Stimulated activated naive CD8-positive, alpha-beta T cell treated with anti-CD3 and anti-CD28 coated beads, Interleukin-15, amount 100 ng/mL, for 72 hours (primary cell): ENCODE data around the gene SLC7A14.
"Not testable (repeated sequence)": the region's sequence is repeated elsewhere in the genome, so short reads cannot be mapped to it uniquely, and the experiment has no call there.

ENCODE experiments used
- ATAC-seq: fragments of 150-1000 bp; cut with Tn5 transposase; 2 replicates; pipeline ENCODE4 v1.10.0; 2021; ENCODE audit warnings: mild to moderate bottlenecking, moderate library complexity
- DNase-seq, 2 donors: peaks; one replicate each; pipeline ENCODE4 v3.0.0; 2021 to 2022
- H3K27ac Mint-ChIP-seq, 2 donors: one replicate each; pipeline ENCODE4 v1.8.0; 2022; ENCODE audit warnings: mild to moderate bottlenecking in 2 of 2, mixed read lengths in 2 of 2, moderate library complexity in 2 of 2
- H3K27me3 Mint-ChIP-seq: one replicate; pipeline ENCODE4 v1.8.0; 2022; ENCODE audit warnings: mixed read lengths
- H3K4me1 Mint-ChIP-seq: one replicate; pipeline ENCODE4 v1.8.0; 2022; ENCODE audit warnings: mild to moderate bottlenecking, mixed read lengths
- H3K4me3 Mint-ChIP-seq, 2 donors: one replicate each; pipeline ENCODE4 v1.8.0; 2022; ENCODE audit warnings: mild to moderate bottlenecking in 2 of 2, mixed read lengths in 2 of 2, moderate library complexity in 1 of 2
- H3K9me3 Mint-ChIP-seq, 2 donors: one replicate each; pipeline ENCODE4 v1.8.0; 2022; ENCODE audit warnings: mixed read lengths in 2 of 2

Gene SLC7A14

DNA sequence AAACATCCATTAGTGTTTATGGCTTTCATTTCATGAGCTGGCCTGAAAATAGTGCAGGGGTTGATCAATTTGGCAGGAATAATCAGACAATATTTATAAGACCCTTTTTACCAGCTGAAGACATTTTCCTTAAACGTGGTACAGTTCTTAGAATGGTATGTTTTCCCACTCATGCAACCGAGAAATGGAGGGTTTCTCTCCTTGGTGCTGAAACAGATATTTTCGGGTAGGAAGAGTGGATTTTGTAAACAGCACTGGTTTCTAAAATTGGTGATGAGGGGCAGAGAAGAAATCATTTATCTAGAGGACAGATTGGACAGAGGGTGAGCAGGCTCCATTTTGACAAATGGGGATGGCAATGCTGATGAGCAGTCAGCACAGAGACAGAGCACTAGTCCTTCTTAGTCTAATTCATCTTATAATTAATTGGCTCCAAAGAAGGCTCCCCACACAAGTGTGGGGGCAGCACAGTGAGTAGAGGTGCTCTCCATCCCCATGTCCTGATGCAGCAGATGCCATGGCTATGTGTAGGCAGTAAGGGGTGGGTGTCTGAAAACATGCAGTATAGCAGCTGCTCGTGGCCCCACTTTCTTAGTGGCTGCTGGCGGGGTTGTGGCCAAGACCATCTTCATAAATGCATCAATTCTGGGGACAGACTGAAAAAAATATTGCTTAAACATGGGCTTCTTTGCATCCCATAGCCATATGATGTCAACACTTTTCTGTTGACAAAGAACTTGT, 18.1 kb upstream of the SLC7A14 start:
- Mint-ChIP-seq H3K27ac (no peak overlapping the region), H3K4me1 (no peaks in the 10 kb centered on the region), H3K4me3 (no peak overlapping the region), H3K27me3 (peaks cover 35% of the 10 kb centered on the region), H3K9me3 (peaks cover 4 to 10% of the 10 kb centered on the region in 2 donors)
- DNase-seq (no peak), ATAC-seq (no peak)

DNA sequence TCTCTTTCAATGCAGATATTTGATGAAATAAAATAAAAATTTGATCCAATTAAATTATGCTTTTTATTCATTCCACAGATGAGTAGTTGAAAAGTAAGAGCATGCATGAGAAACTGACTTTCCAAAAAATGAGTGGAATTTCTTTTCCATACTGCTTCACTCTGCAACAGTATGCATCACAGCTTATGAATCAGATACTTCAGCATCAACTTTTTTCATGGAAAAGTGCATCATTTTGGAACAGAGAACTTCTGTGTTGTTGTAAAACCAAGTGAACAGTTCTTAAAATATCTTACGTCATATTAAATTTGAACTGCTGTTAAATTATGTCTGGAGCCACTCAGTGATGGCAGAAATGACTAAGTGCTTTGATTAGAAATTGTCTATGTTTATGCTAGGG, 16.7 kb upstream of the SLC7A14 start:
- Mint-ChIP-seq H3K9me3 (peaks cover 4 to 10% of the 10 kb centered on the region in 2 donors), H3K4me3 (no peak overlapping the region), H3K27ac (no peak overlapping the region), H3K4me1 (no peaks in the 10 kb centered on the region), H3K27me3 (peaks cover 35% of the 10 kb centered on the region)
- DNase-seq = no peak
- no peak for ATAC-seq

DNA sequence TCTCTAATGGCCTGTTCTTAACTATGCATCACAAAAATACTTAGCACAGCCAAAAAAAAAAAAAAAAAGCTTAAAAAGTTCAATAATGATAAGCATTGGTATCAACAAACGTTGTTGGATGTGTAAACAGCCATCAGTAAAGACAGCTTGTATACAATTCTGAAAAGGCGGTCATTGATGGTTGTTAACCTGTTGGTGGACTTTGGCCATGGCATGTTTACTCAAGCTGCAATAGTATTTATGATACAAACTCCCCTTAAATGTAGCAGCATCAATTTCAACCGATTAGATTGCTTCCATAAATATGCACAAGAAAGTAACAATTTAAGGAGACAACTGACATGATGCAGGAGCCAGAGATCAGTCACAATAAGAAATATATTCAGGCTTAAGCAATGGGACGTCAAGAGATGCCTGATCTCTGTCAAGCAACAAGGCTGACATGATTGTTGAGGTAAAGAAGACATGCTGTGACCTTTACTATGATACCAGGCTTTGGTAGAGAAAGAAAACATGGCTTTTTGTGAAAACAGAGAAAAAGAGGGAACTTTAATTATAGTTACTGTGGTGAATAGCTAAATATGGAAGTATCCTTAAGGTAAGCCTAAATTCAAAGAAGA, 14.2 kb upstream of the SLC7A14 start:
- H3K27me3 Mint-ChIP-seq = peaks cover 53% of the 10 kb centered on the region
- DNase-seq = no peak
- H3K9me3 Mint-ChIP-seq = peaks cover 4 to 10% of the 10 kb centered on the region in 2 donors
- no peak overlapping the region for H3K4me3 Mint-ChIP-seq
- H3K27ac Mint-ChIP-seq = no peak overlapping the region
- ATAC-seq = no peak
- H3K4me1 Mint-ChIP-seq = no peaks in the 10 kb centered on the region

DNA sequence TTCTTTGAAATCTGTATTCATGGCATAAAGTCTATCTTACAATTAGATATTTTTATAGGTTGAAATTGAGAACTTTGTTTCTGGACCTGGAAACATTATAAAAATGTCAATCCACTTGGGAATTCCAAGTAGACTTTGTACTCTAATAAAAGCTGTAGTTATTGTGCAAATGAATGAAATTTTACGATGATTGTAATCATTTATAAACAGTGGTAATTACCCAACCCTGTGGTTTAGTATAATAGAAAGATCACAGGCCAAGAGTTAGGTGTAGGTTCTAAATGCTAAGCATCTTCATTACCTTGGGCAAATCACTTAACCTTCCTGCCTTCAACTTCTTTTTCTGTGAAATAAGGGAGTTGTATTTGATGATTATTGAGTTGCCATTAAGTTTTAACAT, 13.2 kb upstream of the SLC7A14 start:
- peaks cover 59% of the 10 kb centered on the region for H3K27me3 Mint-ChIP-seq
- no peak overlapping the region for H3K27ac Mint-ChIP-seq
- DNase-seq (no peak), ATAC-seq (no peak)
- no peak overlapping the region for H3K4me3 Mint-ChIP-seq
- H3K4me1 Mint-ChIP-seq = no peaks in the 10 kb centered on the region
- peaks cover 4 to 10% of the 10 kb centered on the region in 2 donors for H3K9me3 Mint-ChIP-seq

DNA sequence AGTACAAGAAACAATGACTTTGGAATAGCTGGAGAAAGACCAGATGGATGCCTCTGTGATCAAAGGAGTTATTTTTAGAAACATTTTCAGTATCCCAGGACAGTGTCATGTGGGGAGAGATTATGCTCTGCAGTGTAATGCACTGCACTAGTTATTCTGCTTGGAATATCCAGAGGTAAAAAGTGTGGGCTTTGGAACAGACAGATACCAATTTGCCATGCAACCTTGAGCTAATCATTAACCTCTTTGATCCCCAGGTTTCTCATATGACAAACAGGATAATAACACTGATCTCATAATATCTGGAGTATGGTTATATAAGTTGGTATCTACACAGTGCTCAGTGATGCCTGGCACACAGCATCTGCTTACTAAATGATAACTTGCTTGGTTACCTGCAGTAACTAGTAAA, 12.2 kb upstream of the SLC7A14 start:
- Mint-ChIP-seq H3K27ac (no peak overlapping the region), H3K27me3 (peaks cover 50% of the 10 kb centered on the region), H3K9me3 (peaks cover 4 to 10% of the 10 kb centered on the region in 2 donors), H3K4me3 (no peak overlapping the region), H3K4me1 (no peaks in the 10 kb centered on the region)
- ATAC-seq (no peak), DNase-seq (no peak)

DNA sequence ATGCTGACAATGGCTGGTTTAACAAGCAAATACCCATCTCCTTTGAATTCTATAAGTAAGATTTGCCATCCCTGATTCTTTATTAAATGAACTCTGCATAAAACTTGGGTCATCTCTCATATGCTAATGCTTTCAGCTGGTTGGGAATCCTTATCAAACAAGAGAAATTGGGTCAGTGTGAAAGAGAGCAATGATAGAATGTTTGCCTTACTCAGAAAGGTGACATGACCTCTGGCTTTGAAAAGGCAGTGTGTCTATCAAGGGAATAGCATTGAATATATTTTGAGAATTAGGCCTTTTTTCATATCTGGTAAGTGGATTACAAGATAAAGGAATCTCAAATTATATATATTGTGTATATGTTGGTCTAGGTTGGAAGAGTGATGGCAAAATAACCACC, 8.7 kb upstream of the SLC7A14 start:
- no peak for ATAC-seq
- DNase-seq = no peak
- peaks cover 40% of the 10 kb centered on the region for H3K27me3 Mint-ChIP-seq

DNA sequence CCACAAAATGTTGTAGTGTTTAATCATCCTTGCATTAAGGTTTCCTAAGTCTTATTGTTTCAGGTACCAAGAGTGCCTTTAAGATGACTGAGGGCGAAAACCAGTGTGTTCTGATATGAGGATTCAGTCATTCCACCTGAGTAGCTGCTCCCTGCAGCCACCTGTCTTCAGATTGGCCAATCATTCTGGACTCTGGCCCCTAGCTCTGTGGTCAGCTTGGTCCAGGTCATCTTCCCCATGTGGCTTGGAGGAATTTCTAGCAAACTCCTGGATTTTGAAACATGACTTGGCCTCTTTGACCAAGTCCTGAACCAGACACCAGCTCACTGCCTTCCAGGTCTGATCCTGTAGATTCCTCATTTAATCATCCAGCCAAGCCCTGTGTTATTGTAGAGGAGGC, 7.8 kb upstream of the SLC7A14 start:
- Mint-ChIP-seq H3K27ac (no peak overlapping the region), H3K4me3 (no peak overlapping the region), H3K27me3 (peaks cover 49% of the 10 kb centered on the region), H3K9me3 (no peaks in the 10 kb centered on the region), H3K4me1 (no peaks in the 10 kb centered on the region)
- ATAC-seq (no peak), DNase-seq (no peak)

More for the DNA sequence above, 8.7 kb upstream of the SLC7A14 start:
- Mint-ChIP-seq H3K4me1 (no peaks in the 10 kb centered on the region), H3K9me3 (no peaks in the 10 kb centered on the region), H3K4me3 (no peak overlapping the region), H3K27ac (no peak overlapping the region)

DNA sequence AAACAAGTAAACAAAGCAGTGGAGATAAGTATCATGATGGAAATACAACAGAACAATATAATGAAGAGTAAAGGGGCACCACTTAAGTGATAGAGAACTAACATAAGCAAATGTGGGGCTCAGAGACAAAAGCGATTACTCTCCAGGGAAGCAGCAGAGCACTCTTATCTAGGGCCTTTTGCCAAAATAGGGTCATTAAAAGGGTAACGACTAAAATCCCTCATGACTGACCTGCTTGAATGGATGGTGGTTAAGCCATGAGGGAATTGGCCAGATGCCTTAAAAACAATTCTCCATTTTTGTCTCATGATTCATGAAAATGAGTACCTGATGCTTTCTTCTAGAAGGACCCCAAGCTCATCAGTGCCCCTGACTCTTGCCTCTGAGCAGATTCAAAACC, 3.2 kb upstream of the SLC7A14 start:
- Mint-ChIP-seq H3K27me3 (peaks cover 62% of the 10 kb centered on the region), H3K9me3 (peaks cover 0 to 14% of the 10 kb centered on the region in 2 donors), H3K27ac (no peak overlapping the region), H3K4me1 (no peaks in the 10 kb centered on the region), H3K4me3 (no peak overlapping the region)
- ATAC-seq (no peak), DNase-seq (no peak)

DNA sequence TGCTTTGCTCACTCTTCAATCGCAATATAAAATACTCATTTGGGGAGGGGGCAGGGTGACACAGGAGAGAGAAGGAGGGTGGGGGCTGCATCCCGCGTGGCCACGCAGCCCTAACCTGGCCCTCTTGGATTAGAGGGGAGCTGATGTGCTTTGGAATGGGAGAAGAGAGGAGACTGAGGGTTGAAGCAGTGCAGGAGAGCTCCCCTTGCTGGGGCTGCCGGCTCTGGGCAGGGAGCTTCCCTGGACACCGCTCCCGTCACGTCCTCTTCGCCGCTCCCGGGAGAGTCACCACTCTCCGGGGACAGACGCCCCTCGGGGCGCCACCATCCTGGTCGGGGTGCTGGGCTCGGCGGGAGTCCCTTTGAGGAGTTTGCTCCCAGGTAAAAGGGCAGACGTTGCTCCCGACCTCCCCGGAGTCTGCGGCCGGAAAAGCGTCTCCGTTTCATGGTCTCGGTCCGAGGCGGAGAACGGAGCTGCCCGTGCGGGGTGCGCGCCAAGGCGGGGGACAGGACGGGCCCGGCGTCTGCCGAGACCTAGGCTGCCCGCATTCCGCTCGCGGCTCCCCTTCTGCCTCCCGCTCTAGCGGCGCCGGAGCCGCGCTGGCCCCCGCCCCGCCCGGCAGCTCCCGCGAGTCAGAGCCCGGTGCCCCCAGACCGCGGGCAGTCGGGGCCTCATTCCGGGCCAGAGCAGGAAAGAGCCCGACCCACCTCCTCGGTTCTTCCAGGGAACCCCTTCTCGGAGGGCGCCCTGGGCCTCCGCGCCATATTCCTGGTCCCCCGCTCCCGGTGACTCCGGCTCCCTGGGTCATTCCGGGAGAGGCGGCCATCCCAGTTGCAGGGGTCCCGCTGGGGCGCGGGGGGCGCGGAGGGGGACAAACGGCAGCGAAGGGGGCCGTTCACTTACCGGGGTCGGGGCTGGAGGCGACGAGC, 603 bp downstream of the SLC7A14 start:
- H3K9me3 Mint-ChIP-seq = peaks cover 5 to 21% of the 10 kb centered on the region in 2 donors
- DNase-seq = no peak
- H3K4me3 Mint-ChIP-seq = no peak overlapping the region
- no peak for ATAC-seq
- no peaks in the 10 kb centered on the region for H3K4me1 Mint-ChIP-seq
- H3K27ac Mint-ChIP-seq = no peak overlapping the region
- H3K27me3 Mint-ChIP-seq = peaks cover 73% of the 10 kb centered on the region

DNA sequence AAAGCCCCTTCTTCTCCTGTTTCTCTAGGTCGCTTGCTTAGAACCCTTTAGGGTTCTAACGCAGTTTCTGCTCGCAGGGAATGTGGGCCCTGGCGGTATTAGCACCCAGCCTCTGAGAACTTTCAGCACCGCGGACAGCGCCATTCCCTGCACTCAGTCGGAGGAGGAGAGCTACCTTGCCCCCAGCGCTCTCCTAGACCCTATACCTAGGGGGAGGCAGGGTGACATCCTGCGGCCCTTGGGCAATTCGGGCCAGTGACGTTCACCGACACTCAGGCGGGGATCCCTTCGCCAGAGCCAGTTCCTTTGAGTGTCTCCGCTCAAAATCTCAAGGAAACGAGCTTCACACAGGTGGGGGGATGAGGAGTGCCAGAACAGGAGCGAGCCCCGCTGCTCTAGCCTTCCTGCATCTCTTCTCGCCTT, 1.3 kb downstream of the SLC7A14 start:
- peak; percentile 30 to 52 for DNase-seq
- no peak overlapping the region for H3K4me3 Mint-ChIP-seq
- peaks cover 5 to 21% of the 10 kb centered on the region in 2 donors for H3K9me3 Mint-ChIP-seq
- H3K27me3 Mint-ChIP-seq = peaks cover 71% of the 10 kb centered on the region
- ATAC-seq = peak; percentile 71
- H3K27ac Mint-ChIP-seq = no peak overlapping the region
- H3K4me1 Mint-ChIP-seq = no peaks in the 10 kb centered on the region

DNA sequence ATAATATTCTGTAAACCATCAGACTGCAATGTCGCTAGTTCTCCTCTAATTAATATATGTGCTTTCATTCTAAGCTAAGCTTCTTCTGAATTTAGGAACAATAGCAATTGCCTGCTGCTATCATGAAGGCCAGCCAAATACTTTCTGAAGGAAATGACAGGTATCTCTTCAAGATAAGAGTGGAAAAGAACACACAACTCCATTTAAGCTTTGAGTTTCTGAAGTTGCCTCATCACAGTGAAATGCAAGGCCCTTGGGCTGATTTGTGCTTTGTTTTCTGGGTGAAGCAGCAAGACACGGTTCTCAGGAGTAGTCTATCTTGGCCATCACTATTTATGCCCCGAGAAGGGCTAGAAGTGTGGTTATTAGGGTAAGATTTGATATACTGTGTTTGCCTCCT, 6.2 kb downstream of the SLC7A14 start:
- H3K9me3 Mint-ChIP-seq = peaks cover 5 to 8% of the 10 kb centered on the region in 2 donors
- ATAC-seq (no peak), DNase-seq (no peak)
- no peaks in the 10 kb centered on the region for H3K4me1 Mint-ChIP-seq
- no peak overlapping the region for H3K27ac Mint-ChIP-seq
- H3K4me3 Mint-ChIP-seq = no peak overlapping the region
- H3K27me3 Mint-ChIP-seq = peaks cover 53% of the 10 kb centered on the region

DNA sequence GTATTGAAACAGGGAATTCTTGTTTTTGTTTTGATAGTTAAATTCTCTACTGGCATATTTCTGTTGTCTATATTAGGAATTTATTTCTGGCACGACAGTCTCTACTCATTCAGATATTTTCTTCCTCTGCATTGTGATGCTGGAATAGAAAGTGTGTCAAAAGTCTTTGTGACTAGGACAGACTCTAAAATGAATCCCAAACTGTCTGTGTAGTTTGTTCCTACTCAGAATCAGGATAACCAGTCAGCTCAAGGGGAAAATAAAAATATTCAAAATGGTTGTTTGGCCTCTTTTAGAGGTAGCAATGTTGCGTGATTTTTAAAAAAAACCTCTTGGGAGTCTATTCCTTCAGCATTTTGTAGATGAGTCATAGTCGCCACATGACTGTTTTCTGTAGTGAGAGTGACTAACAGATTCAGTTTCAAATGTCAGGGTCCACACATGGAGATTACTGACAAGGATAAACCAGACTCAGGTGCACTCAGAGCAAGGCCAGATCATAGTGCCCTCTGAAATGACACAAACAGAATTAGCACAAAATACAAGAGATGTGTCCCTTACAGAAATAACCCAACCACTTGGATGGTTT, 13.1 kb downstream of the SLC7A14 start:
- Mint-ChIP-seq H3K4me1 (peaks cover 16% of the 10 kb centered on the region), H3K27me3 (peaks cover 51% of the 10 kb centered on the region), H3K4me3 (no peak overlapping the region), H3K27ac (peak overlapping the region in 1 of 2 donors; percentile 52), H3K9me3 (no peaks in the 10 kb centered on the region)
- DNase-seq (peak; percentile 42 to 52), ATAC-seq (peak; percentile 100)

DNA sequence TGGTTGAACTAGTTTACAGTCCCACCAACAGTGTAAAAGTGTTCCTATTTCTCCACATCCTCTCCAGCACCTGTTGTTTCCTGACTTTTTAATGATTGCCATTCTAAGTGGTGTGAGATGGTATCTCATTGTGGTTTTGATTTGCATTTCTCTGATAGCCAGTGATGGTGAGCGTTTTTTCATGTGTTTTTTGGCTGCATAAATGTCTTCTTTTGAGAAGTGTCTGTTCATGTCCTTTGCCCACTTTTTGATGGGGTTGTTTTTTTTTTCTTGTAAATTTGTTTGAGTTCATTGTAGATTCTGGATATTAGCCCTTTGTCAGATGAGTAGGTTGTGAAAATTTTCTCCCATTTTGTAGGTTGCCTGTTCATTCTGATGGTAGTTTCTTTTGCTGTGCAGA, 18.3 kb downstream of the SLC7A14 start:
- H3K4me3 Mint-ChIP-seq, DNase-seq, H3K27ac Mint-ChIP-seq, H3K9me3 Mint-ChIP-seq, ATAC-seq: not testable (repeated sequence)
- Mint-ChIP-seq H3K27me3 (peaks cover 17% of the 10 kb centered on the region), H3K4me1 (peaks cover 18% of the 10 kb centered on the region)

DNA sequence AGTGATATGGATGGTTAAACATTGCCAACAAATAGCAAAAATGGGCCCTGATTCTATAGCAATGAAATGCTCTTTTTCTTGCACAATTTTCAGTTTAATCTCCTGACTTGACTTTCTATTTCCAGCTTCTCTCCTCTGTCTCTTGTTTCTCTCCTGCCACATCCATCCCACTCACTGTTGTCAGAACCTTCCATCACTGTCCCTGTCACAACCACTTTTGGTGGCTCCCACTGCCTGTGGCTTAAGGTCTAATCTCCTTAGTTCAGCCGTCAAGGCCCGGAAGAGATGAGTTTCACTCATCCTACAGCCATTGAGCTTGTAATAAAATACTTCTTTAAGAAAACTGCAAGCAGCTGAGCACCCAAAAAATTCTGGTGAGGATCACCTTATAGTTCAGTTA, 19.5 kb downstream of the SLC7A14 start:
- H3K27me3 Mint-ChIP-seq = peaks cover 17% of the 10 kb centered on the region

DNA sequence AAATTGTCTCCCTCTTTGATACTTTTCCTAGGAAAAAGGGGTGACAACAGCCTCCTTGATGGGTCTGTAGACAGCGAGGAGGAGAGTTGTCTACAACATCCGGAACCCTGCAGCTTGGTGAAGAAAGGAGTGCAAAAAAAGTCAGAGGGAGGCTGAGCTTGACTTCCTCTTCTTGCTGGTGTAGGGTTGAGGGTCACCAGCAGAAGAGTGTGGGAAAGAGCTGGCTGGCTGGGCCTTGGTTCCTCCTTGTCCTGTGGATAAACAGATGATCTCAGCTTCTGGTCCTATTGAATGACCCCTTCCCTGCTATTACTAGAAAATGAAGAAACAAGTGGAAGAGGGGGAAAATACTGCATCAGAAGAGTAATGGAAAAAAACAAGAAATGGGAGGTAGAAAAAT, 20.4 kb downstream of the SLC7A14 start:
- DNase-seq (no peak), ATAC-seq (no peak)
- Mint-ChIP-seq H3K4me1 (peaks cover 20% of the 10 kb centered on the region), H3K4me3 (no peak overlapping the region), H3K27ac (no peak overlapping the region), H3K9me3 (no peaks in the 10 kb centered on the region), H3K27me3 (peaks cover 8% of the 10 kb centered on the region)

More for the DNA sequence above, 19.5 kb downstream of the SLC7A14 start:
- no peak for ATAC-seq
- peaks cover 14% of the 10 kb centered on the region for H3K4me1 Mint-ChIP-seq
- H3K4me3 Mint-ChIP-seq = no peak overlapping the region
- no peaks in the 10 kb centered on the region for H3K9me3 Mint-ChIP-seq
- H3K27ac Mint-ChIP-seq = no peak overlapping the region
- DNase-seq = no peak
